Measurements from ENCODE around the gene DAB2. TPM values are rescaled to one million over a fixed set of nuclear protein-coding genes. Genes with fewer than 3 reads are reported as not detected.

The DAB2 gene
- total RNA-seq, 1 experiment from 2014 or later = 30.1 TPM

GRCh38 chr5:39446231-39446630 is 21.5 kb upstream of the DAB2 start:
- no TSS peak for BruUV-seq (replicated peaks)
- no peak for TF ChIP-seq CTCF (conservative IDR thresholded peaks at IDR 0.05; ENCODE audit: low read depth, low read length)
- no peak for TF ChIP-seq EZH2 (IDR thresholded peaks at IDR 0.05; ENCODE audit: borderline replicate concordance, low read depth, low read length, poor library complexity, severe bottlenecking)
- Histone ChIP-seq H3K36me3 (ENCODE audit: insufficient read depth, low read length, poor library complexity, severe bottlenecking) (no peaks in the 10 kb centered on the region), H3K9me3 (ENCODE audit: low read depth, low read length, poor library complexity, severe bottlenecking) (no peaks in the 10 kb centered on the region), H3K4me3 (ENCODE audit: low read depth, low read length, poor library complexity, severe bottlenecking) (no peak overlapping the region), H3K4me1 (ENCODE audit: insufficient read depth, low read length, poor library complexity, severe bottlenecking) (no peaks in the 10 kb centered on the region), H3K27ac (ENCODE audit: low read depth, low read length, poor library complexity, severe bottlenecking) (no peak overlapping the region), H3K27me3 (replicated peaks; ENCODE audit: insufficient read depth, low read depth, low read length, poor library complexity) (no peaks in the 10 kb centered on the region)
- no peak for DNase-seq (ENCODE audit: low spot score)
- intact Hi-C loops (cut with micrococcal nuclease; ENCODE audit: unreplicated experiment) = no loop called here
- ChIA-PET POLR2A (ENCODE audit: low non-redundant PET) (no interaction called here), CTCF (interaction anchor here (0.6 kb wide), 1 partner anchor 22 kb away, joined by 6 read pairs; the partner anchor contains the start of gene DAB2)

GRCh38 chr5:39443911-39444310 is 19.1 kb upstream of the DAB2 start:
- DNase-seq (ENCODE audit: low spot score) = no peak
- no peak for TF ChIP-seq CTCF (conservative IDR thresholded peaks at IDR 0.05; ENCODE audit: low read depth, low read length)
- TF ChIP-seq EZH2 (IDR thresholded peaks at IDR 0.05; ENCODE audit: borderline replicate concordance, low read depth, low read length, poor library complexity, severe bottlenecking) = no peak
- H3K4me1 ChIP-seq (ENCODE audit: insufficient read depth, low read length, poor library complexity, severe bottlenecking) = no peaks in the 10 kb centered on the region
- H3K27ac ChIP-seq (ENCODE audit: low read depth, low read length, poor library complexity, severe bottlenecking) = no peak overlapping the region
- ChIA-PET CTCF (no interaction called here), POLR2A (ENCODE audit: low non-redundant PET) (no interaction called here)
- BruUV-seq (replicated peaks) = no TSS peak
- H3K27me3 ChIP-seq (replicated peaks; ENCODE audit: insufficient read depth, low read depth, low read length, poor library complexity) = no peaks in the 10 kb centered on the region
- no peak overlapping the region for H3K4me3 ChIP-seq (ENCODE audit: low read depth, low read length, poor library complexity, severe bottlenecking)
- H3K9me3 ChIP-seq (ENCODE audit: low read depth, low read length, poor library complexity, severe bottlenecking) = no peaks in the 10 kb centered on the region
- H3K36me3 ChIP-seq (ENCODE audit: insufficient read depth, low read length, poor library complexity, severe bottlenecking) = no peaks in the 10 kb centered on the region
- intact Hi-C loops (cut with micrococcal nuclease; ENCODE audit: unreplicated experiment) = no loop called here

- BruUV-seq (replicated peaks) = no TSS peak
- H3K27ac ChIP-seq (ENCODE audit: low read depth, low read length, poor library complexity, severe bottlenecking) = no peak overlapping the region
- DNase-seq (ENCODE audit: low spot score) = no peak
- no peaks in the 10 kb centered on the region for H3K36me3 ChIP-seq (ENCODE audit: insufficient read depth, low read length, poor library complexity, severe bottlenecking)
- H3K27me3 ChIP-seq (replicated peaks; ENCODE audit: insufficient read depth, low read depth, low read length, poor library complexity) = no peaks in the 10 kb centered on the region
- no peaks in the 10 kb centered on the region for H3K9me3 ChIP-seq (ENCODE audit: low read depth, low read length, poor library complexity, severe bottlenecking)
- intact Hi-C loops (cut with micrococcal nuclease; ENCODE audit: unreplicated experiment) = no loop called here
- H3K4me1 ChIP-seq (ENCODE audit: insufficient read depth, low read length, poor library complexity, severe bottlenecking) = no peaks in the 10 kb centered on the region
- H3K4me3 ChIP-seq (ENCODE audit: low read depth, low read length, poor library complexity, severe bottlenecking) = no peak overlapping the region
- ChIA-PET POLR2A (ENCODE audit: low non-redundant PET) (no interaction called here), CTCF (no interaction called here)
- TF ChIP-seq CTCF (conservative IDR thresholded peaks at IDR 0.05; ENCODE audit: low read depth, low read length) = no peak
- TF ChIP-seq EZH2 (IDR thresholded peaks at IDR 0.05; ENCODE audit: borderline replicate concordance, low read depth, low read length, poor library complexity, severe bottlenecking) = no peak
Observed at GRCh38 chr5:39442991-39443390, 18.2 kb upstream of the DAB2 start.
